Frontal cortex (tissue), 1 donor: ENCODE data around the gene CAMK2B. TPM values are rescaled to one million over a fixed set of nuclear protein-coding genes. Genes with fewer than 3 reads are reported as not detected.

Source experiments
- total RNA-seq: library from RNA; depleted of rRNA; stranded (reverse); fragments of >200 nt; gene quantifications from one replicate; pipeline ENCODE4 v1.2.3, GENCODE V29; 2014

CAMK2B gene
- total RNA-seq, 1 donor from 2014 or later = 99.5 TPM

Other genes starting within 250 kb of the CAMK2B start
- 3.7 TPM for gene POLM, start 243.1 kb downstream of the CAMK2B start, total RNA-seq
- 4.1 TPM for gene AEBP1, start 221.2 kb downstream of the CAMK2B start, total RNA-seq
- 46.1 TPM for gene POLD2, start 202.0 kb downstream of the CAMK2B start, total RNA-seq
- 1.6 TPM for gene MYL7, start 184.3 kb downstream of the CAMK2B start, total RNA-seq
- 6.5 TPM for gene GCK, start 136.2 kb downstream of the CAMK2B start, total RNA-seq
- 53.0 TPM for gene YKT6, start 124.6 kb downstream of the CAMK2B start, total RNA-seq
- gene NUDCD3, start 165.1 kb upstream of the CAMK2B start, total RNA-seq = 110 TPM
- not detected for gene NPC1L1, start 215.7 kb upstream of the CAMK2B start, total RNA-seq
- gene DDX56, start 248.3 kb upstream of the CAMK2B start, total RNA-seq = 39.5 TPM